ENCODE data around the gene SIRT1.
"Not testable (repeated sequence)": the region's sequence is repeated elsewhere in the genome, so short reads cannot be mapped to it uniquely, and the experiment has no call there.

The SIRT1 gene

DNA sequence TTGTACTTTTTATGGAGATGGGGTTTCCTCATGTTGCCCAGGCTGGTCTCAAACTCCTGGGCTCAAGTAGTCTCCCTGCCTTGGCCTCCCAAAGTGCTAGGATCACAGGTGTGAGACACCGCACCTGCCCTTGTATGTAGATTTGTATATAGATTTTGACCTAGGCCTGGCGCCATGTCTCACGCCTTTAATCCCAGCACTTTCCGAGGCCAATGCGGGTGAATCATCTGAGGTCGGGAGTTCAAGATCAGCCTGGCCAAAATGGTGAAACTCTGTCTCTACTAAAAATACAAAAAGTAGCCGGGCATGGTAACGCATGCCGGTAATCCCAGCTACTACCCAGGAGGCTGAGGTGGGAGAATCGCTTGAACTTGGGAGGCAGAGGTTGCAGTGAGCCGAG, 7.0 kb upstream of the SIRT1 start:
- not testable (repeated sequence) for DNase-seq

DNA sequence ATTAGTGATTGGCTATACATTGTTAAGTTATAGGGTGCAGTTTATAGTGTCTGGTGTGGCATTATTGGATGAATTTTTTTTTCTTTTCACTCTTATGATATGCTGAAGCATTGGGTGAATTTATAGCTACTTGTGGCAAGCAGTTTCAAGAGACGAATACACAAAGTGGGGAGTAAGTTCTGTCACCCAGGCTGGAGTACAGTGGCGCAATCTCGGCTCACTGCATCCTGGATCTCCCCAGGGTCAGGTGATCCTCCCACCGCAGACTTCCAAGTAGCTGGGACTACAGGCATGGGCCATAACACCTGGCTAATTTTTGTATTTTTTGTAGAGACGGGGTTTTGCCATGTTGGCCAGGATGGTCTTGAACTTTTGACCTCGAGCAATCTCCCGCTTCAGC, 6.3 kb upstream of the SIRT1 start:
- DNase-seq = no peak

DNA sequence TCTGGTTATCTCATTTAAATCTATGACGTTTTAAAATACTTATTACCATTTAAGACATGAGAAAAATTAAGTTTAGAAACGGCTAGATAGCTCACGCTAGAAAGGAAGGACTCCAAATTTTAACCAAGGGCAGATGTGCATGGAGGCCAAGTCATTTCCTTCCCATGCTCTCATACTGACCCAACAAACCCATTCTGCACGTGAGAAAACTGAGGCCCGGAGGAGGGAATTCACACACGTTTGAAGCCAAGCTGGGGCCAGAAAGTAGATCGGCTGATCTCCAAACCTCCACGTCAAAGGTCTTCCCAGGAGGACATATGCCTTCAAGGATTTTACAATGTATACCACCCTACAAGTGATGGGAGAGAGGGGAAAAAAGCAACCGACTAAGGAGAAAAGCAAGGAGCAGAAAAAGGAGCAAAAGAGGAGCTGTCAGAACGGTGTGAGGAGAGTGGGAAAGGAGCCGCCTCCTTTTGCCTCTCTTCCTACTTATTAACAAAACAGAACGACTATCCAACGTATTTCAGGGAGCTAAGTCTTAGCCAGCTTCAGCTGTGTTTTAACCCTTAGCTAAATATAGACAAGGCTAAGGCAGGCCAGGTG, 645 bp upstream of the SIRT1 start:
- DNase-seq = no peak

DNA sequence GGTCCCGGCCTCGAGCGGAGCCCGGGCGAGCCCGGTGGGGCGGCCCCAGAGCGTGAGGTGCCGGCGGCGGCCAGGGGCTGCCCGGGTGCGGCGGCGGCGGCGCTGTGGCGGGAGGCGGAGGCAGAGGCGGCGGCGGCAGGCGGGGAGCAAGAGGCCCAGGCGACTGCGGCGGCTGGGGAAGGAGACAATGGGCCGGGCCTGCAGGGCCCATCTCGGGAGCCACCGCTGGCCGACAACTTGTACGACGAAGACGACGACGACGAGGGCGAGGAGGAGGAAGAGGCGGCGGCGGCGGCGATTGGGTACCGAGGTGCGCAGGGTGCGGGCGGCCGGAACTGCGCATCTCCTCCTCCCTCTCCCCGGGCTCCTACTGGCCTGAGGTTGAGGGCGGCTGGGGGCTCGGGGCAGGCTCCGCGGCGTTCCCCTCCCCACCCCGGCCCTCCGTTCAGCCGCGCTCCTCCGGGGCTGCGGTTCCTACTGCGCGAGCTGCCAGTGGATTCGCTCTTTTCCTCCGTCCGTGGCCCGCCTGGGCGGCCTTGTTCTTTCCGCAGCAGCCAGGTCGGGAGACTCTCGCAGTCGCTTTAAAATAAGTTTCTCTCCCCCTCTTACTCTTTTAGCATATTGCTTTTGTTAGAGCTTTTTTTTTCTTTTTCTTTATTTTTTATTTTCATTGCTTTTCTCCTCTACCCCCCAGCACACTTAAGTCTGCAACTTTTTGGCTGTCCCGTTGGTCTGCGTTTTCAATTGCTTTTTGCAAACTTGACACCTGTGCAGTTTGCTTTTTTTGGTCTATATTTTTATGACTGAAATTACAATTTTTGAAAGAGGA, 600 bp downstream of the SIRT1 start:
- peak; percentile 59 to 81 for DNase-seq

DNA sequence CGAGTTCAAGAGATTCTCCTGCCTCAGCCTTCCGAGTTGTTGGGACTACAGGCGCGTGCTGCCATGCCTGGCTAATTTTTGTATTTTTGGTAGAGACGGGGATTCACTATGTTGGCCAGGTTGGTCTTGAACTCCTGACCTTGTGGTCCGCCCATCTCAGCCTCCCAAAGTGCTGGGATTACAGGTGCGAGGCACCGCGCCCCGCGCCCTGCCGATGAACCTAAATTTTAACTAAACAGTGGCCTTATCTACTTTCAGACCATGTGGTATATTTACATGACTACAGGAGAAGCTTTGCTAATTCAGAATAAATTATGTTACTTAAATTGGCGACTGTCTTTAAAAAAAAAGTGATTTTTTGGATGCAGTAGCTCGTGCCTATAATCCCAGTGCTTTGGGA, 9.2 kb downstream of the SIRT1 start:
- no peak for DNase-seq

DNA sequence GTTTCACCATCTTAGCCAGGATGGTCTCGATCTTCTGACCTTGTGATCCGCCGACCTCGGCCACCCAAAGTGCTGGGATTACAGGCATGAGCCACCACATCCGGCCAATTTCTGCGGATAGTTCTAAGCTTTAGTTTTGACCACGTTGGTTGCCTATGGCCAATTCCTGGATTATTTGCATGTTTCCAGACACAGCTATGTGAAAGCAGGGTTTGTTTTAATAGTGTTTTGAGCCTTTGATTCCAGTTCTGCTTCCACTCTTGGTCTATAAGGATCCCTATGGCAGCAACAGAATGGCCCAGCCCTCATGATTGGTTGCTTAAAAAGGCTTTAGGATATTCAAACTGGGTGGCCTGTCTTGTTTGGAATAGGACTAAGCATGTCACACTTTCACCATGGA, 19.1 kb downstream of the SIRT1 start:
- DNase-seq = no peak

DNA sequence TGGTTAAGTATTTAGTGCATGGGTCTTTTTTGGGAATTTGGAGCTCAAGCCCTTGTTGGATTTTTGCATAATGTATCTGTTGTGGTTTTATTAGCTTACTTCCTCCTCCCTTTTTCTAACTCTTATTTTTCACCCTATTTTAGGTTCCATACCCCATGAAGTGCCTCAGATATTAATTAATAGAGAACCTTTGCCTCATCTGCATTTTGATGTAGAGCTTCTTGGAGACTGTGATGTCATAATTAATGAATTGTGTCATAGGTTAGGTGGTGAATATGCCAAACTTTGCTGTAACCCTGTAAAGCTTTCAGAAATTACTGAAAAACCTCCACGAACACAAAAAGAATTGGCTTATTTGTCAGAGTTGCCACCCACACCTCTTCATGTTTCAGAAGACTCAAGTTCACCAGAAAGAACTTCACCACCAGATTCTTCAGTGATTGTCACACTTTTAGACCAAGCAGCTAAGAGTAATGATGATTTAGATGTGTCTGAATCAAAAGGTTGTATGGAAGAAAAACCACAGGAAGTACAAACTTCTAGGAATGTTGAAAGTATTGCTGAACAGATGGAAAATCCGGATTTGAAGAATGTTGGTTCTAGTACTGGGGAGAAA, 28.0 kb downstream of the SIRT1 start:
- no peak for DNase-seq

DNA sequence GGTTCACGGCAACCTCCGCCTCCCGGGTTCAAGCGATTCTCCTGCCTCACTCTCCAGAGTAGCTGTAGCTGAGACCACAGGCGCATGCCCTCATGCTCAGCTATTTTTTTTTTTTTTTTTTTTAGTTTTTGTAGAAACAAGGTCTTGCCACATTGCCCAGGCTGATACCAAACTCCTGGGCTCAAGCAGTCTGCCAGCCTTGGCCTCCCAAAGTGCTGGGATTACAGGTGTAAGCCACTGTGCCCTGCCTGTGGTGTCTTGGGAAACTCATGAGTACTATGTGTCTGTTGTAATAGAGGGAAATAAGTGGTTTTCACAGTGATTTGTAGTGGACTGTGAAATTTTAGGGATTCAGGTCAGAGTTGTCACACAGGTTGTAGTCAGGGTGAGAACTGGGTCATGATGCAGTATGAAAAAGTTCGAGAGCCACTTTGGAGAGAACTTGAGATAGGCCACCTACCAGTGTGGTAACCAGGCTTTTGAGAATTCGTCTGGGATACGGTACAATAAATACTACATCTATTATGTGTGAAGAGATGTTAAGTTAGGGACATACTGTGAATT, 30.4 kb downstream of the SIRT1 start:
- DNase-seq = no peak

DNA sequence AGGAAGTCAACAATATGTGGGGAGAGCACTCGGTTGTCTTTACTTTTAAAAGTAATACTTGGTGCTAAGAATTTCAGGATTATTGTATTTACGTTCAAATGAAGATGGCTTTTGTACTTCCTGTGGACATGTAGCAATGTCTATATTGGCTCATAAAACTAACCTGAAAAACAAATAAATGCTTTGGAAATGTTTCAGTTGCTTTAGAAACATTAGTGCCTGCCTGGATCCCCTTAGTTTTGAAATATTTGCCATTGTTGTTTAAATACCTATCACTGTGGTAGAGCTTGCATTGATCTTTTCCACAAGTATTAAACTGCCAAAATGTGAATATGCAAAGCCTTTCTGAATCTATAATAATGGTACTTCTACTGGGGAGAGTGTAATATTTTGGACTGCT, 32.7 kb downstream of the SIRT1 start:
- DNase-seq = no peak

DNA sequence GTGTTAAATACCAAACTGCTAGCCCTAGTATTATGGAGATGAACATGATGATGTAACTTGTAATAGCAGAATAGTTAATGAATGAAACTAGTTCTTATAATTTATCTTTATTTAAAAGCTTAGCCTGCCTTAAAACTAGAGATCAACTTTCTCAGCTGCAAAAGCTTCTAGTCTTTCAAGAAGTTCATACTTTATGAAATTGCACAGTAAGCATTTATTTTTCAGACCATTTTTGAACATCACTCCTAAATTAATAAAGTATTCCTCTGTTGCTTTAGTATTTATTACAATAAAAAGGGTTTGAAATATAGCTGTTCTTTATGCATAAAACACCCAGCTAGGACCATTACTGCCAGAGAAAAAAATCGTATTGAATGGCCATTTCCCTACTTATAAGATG, 33.2 kb downstream of the SIRT1 start:
- DNase-seq = no peak

DNA sequence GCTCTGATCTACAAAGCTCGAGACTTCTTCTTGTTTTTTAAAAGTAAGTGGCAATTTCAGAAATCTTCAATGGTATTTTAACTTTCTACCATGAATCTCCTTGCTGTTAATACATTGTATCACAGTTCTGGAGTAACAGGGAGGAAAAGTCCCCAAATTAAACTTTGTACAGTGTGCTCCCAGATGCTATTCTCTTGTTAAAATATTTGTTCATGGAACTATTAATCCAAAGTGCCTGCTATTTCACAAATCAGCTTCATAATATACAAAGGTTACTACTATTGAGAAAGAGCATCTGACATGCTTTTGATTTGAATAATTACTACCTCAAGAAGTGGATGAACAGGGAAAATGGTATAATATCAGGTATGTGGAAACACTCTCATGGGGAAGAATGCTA, 36.6 kb downstream of the SIRT1 start:
- DNase-seq = no peak

DNA sequence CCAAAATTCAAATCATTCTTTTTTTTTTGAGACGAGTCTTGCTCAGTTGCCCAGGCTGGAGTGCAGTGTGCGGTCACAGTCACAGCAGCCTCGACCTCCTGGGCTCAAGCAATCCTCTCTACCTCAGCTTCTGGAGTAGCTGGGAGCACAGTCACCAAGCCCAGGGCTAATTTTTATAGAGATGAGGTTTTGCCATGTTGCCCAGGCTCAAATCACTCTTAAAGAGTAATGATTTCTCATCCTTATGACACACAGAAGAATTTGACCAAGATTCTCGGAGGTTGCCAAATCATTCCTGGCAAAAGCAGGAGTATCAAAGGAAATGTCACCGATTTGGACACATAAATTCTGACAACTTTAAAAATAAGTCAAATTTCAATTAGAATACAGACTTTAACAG, 39.1 kb downstream of the SIRT1 start:
- no peak for DNase-seq

DNA sequence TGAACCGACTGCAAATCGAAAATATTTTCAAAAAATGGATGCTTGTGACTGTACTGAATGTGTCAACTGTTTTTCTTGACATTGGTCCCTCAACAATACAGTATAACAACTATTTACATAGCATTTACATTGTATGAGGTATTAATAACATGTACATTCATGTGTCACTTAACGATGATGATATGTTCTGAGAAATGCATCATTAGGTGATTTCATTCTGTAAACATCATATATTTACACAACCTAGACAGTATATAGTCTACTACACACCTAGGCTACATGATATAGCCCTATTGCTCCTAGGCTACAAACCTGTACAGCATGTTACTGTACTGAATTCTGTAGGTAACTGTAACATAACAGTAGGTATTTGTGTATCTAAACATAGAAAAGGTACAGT, 39.7 kb downstream of the SIRT1 start:
- DNase-seq = no peak

DNA sequence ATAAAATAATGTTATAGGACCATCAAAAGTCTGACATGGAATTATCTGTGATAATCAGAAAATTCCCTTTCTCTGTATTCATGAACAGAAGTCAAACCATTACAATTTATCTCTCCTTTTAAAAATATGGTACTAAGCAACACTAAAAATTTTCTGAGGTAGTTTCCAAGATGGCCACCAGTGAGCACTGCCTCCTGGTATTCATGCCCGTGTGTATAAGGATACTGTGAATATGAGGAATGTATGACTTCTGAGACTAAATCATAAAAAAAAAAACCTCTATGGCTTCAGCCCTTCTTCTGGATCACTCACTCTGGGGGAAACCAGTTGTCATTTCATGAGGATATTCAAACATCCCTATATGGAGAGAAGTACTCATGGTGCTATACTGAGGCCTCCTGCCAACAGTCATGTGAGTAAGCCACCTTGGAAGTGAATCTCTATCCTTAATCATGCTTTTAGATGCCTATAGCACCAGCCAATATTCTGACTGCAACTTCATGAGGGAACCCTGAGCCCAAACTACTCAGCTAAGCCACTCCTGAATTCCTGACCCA, 41.1 kb downstream of the SIRT1 start:
- DNase-seq = no peak

DNA sequence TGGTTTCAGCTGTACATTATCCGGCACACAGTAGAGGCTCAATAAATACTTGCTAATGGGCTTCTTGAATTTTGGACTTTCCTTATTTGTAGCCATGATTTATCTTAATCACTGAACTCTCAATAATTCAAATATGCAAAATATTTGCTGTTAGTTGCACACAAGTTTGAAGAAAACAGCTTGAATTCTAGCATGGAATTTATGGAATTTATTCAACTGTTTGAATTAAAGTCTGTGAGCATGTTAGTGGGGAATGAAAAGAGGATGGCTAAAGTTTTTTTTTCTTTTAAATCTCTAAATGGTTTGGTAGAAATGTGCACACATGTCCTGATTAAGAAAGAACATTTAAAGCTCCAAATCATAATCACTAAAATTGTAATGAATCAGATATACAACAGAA, 42.5 kb downstream of the SIRT1 start:
- DNase-seq = no peak

DNA sequence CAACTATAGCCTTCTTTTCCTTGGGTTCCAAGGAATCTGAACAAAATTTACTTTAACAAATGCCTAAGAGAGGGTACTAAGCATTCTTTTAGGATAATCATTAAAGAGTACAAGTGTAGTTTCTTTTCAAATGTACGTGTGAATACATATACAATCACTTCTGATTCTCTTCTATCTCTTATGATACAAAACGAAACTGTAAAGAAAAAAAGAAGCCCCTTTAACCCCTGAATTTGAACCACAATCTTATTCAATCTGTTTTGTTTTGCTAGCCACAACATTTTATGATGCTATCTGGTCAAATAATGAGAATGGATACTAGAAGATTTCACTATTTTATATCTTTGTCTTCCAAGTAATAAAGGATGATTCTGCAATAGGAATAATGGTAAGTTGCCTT, 48.7 kb downstream of the SIRT1 start:
- no peak for DNase-seq

DNA sequence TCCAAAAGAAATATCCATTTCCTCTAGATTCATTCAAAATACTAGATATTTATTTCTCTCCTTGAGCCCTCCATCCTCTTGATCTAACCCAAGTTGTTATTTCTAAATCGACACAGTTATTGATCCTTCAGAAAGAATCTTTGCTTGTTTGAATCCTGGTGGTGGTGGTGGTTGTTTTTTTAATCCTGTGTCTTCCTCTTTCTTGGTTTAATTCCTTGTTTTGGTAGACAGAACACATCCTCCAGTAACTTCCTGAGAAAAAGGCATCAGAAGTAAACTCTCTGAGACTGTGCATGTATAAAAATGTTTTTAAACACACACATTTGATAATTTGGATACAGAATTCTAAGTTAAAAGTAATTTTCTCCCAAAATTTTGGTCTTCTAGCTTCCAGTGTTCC, 49.9 kb downstream of the SIRT1 start:
- DNase-seq = peak in 1 of 2 donors; percentile 37

DNA sequence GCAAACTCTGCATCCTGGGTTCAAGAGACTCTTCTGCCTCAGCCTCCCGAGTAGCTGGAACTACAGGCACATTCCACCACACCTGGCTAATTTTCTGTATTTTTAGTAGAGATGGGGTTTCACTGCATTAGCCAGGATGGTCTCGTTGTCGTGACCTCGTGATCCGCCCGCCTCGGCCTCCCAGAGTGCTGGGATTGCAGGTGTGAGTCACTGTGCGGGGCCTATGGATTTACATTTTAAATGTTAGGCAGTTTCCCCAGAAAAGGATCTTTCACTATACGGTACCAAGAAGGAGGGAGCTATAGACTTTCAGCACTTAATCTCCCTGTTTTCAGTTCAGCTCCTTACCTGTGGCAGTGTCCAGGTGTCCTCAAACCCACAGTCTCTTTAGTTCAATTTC, 50.8 kb downstream of the SIRT1 start:
- no peak for DNase-seq

DNA sequence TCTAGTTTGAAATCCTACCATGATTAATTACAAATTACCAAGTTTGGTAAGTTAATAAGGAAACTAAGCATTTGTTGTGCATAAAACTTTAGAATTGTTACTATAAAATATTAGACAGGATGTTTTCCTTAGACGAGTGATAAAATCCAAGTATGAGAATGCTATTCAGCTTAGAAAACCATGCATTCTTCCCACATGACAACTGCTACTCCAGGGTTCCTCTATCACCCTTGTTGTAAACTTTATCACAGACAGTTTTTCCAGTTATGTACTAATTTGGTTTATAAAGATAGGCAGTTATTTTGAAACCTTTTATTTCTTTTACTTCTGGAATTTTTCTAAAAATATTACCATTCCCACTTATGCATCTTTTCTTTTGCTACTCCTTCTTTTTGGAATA, 52.0 kb downstream of the SIRT1 start:
- no peak for DNase-seq

DNA sequence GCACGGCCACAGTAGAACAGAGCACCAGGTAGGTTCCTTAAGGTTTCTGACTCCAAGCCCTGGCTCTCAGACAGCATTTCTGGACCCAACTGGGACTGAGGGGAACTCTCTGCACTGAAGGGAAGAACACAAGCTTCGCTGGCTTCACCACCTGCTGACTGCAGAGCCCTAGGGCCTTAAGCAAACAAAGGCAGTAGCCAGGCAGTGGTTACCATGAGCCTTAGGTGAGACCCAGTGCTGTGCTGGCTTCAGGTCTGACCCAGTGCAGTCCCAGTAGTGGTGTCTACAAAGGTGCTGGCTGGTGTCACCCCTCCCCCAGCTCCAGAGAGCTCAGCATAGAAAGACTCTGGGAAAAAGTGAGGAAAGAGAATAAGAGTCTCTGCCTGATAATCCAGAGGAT, 59.5 kb downstream of the SIRT1 start:
- DNase-seq = no peak

DNA sequence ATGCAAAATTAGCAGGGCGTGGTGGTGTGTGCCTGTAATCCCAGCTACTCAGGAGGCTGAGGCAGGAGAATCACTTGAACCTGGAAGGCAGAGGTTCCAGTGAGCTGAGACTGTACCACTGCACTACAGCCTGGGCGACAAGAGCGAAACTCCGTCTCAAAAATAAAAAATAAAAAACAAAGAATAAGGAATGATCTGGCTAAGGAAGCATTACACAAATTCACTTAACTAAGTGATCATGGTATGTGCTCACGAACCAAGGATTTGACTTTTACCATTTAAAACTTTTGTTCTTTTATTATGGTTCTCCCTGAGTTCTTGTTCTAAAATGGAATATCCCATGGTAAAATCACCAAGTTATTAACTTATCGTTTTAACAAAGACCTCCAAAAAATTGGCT, 71.2 kb downstream of the SIRT1 start:
- DNase-seq = no peak

DNA sequence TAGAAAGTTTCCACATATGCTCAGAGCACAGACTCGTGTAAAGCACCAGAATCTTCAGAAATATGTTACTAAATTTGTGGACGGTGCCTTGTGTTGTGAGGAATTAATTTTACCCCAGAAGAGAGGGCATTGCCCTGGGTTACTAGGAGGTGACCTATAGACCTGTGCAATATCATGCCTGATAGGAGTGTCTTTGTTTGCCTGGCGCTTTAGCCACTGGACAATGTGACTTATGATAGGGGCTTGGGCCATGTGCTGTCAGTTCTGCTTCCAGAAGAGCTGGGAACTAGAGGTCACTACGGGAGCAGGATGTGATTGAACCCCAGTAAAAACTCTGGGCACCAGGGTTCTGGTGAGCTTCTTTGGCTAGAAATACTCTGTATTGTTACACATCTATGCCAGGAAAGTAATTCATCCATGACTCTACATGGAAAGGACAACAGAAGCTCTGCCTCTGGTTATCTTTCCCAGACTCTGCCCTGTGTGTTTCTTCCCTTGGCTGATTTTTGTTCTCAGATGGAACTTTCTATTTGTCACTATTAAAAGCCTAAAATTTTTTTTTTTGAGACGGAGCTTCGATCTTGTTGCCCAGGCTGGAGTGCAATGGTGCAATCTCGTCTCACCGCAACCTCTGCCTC, 75.5 kb downstream of the SIRT1 start:
- no peak for DNase-seq

DNA sequence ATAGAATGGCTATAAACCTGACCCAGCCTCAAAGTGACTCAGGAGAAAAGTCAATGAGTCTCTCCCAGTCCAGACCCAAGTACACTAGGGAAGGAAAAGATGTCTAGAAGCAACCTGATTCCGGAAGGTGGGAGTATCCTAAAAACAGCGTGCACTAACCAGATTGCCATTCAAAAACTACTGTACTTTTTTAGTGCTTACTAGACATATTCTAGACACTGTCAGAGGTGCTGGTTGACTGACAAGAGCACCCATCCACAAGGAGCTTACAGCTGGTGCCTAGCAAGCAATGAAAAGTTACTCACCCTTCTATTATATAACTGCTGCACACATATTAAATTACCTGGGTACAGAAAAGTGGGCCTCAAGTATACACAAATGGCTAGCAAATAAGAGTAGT, 81.0 kb downstream of the SIRT1 start:
- DNase-seq = no peak
